Measurements from ENCODE around the gene NOMO2. TPM values are rescaled to one million over a fixed set of nuclear protein-coding genes. Genes with fewer than 3 reads are reported as not detected.

The NOMO2 gene
- total RNA-seq = 78.6 TPM

GRCh38 chr16:18561727-18562314 is at the start of gene NOMO2:
Gene NOMO2 (minus strand): TSS chr16:18562097. CDS start chr16:18562040, 57 bp downstream.

Small RNAs within 50 kb of the gene (small RNA-seq; reads per million reads assigned to genes)
- gene MIR3179-3 (ENCODE audit: low replicate concordance) (not detected), gene MIR3179-4 (ENCODE audit: low replicate concordance) (not detected), gene MIR3180-3 (ENCODE audit: low replicate concordance) (not detected), gene MIR3670-3 (ENCODE audit: low replicate concordance) (not detected), gene MIR3670-4 (ENCODE audit: low replicate concordance) (not detected), gene MIR6770-3 (ENCODE audit: low replicate concordance) (not detected), gene RF00019 (ENCODE audit: low replicate concordance) (not detected)

Other genes with a start within 250 kb of the NOMO2 start
- 5.6 TPM for gene NPIPA8, start 225.4 kb downstream of the NOMO2 start, total RNA-seq
- gene RPS15A, start 228.2 kb upstream of the NOMO2 start, total RNA-seq = 938 TPM
- 375 TPM for gene ARL6IP1, start 239.5 kb upstream of the NOMO2 start, total RNA-seq

Measured in parietal lobe (tissue), 2 donors.